Activated T-cell treated with anti-CD3 and anti-CD28 coated beads, Interleukin-2, amount 50 U/mL, for 1 hour (primary cell): Measurements from ENCODE around the gene MGAT5B.

Source experiments
- DNase-seq: peaks from one replicate; pipeline ENCODE4 v3.0.0-alpha.2; 2020

The MGAT5B gene

DNA sequence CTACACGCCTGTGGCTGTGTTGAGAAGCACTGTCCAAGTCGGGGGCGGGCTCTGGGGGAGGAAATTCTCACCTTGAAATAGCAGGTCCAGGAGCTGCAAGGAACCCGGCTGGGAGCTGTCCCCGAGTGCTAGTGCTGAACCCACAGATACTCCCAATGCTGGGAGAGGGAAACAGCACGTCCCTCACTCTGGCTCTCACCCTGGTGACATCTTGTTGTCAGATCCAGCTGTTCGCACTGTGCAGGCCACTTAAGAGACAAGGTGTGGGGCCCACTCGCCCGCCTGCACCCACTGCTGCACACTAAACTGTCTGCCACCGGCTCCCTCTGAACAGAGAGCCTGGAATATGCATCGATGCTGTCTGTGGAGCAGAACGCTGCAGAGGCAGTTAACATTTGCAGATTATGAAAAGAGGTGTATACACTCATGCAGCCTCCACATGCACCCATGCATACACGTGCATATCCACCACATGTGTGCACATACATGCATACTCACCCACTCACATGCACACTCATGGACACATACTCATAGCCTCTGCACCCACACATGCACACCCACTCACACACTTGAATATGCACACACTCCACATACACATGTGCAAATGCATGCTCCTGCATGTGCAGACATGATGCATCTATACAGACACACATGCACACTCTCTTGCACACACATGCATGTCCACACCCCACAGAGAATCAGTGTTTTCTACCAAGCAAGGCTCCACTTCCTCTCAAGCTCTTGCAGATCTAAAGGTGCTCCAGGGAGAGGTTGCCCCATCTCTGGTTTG is 42.0 kb downstream of the MGAT5B start:
- DNase-seq, result peak; percentile 38

DNA sequence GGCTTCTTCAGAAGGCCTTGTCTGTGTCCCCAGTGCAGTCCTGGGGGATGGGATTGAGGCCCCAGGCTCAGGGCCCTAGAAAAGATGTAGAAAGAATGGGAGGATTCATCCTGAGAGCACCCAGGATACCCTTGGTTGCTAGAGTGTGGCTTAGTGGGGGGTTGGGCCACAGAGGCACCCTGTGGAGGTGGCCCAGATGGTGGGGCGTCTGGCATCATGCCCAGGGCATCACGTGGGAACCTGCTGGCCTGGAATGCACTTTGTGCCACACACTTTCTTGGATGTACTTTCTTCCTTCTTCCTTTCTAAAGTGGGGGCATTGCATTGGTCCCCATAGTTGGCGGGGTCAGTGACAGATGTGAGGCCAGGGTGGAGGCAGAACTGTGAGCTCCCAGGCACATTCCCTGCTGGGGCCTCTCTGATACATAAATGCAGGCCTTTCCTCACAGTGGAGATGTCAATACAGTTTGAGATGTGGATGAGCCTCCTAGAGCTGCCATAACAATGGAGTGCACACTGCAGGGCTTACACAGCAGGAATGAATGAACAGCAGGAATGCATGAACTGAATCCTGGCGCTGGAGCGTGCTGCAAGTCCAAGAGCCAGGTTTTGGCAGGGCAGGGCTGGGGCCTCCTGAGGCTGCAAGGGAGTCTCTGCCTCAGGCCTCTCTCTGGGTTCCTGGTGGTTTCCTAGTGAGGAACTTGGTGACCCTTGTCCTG is 43.3 kb downstream of the MGAT5B start:
- no peak for DNase-seq

DNA sequence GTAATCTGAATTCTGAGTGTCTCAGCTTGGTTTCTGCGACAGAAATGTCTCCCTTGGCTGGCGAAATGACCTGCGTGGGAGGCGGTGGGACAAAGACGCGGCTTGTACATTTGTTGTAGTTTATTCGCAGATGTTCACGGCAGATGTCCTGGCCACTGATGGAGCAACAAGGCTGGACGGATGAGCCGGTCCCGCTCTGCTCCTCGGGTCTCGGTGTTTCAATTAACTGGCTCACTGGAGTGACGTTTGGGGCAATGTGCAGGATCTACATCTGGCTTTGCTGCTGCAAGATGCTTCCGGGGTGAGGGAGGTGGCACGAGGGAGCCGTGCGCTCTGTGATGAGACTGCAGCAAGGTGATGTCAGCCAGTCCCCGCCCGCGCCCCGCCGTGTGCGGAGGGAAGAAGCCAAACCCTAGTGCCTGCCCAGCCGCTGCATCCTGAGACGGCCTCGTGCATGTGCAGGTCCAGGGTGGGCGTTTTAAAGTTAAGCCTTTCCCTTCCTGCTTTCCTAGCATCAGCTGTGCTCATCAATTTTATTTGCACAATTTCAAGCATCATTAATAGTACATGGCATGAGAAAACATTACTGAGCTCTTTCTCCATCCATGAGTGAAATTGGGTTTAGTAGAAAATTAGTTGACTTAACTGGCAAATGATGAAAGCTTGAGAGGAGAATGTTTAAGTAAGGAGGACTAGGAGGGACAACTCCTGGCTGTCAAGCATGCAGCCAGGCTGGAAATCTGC is 44.4 kb downstream of the MGAT5B start:
- no peak for DNase-seq

DNA sequence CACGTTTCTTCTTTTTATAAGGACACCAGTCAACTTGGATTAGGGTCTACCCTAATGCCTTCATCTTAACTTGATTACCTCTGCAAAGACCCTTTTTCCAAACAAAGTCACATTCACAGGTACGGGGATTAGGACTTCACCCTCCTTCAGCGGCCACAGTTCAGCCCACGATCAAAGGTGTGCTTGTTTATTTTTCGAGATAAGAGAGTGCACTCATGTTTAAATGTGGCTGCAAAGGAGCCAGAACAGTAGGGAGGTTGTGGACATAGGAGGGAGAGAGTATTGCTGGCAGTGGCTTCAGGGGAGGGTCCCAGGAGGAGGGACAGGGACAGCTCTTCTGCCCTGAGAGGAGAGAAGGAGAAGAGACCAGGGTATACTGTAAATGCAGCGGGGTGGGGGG is 46.7 kb downstream of the MGAT5B start:
- DNase-seq, result no peak

DNA sequence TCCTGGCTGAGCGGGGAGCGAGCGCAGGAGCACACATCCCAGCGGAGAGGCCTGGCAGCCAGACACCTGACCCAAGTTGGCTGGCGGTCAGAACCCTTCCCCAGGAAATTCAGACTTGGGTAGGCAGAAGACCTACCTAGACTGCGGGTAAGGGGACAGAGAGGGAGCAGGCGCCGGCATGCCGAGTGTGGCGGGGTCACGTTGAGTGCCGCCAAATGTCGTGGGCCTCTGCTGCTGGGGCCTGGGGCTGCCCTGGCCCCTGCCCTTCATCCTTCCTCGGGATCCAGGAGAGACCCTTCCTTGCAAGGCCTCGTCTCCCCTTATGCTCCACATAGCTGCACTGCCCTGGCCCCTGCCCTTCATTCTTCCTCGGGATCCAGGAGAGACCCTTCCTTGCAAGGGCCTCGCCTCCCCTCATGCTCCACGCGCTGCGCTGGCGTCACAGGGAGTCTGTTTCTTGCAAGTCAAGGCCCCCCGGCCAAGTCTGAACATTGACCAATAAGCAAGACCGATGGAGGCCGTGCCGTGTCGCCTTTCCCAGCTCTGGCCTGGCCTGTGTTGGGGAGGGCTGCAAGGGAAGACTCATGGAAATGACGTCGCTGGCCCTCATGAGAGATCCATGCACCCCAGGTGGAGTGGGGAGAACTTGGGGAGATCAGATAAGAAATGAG is 47.8 kb downstream of the MGAT5B start:
- DNase-seq, result no peak

DNA sequence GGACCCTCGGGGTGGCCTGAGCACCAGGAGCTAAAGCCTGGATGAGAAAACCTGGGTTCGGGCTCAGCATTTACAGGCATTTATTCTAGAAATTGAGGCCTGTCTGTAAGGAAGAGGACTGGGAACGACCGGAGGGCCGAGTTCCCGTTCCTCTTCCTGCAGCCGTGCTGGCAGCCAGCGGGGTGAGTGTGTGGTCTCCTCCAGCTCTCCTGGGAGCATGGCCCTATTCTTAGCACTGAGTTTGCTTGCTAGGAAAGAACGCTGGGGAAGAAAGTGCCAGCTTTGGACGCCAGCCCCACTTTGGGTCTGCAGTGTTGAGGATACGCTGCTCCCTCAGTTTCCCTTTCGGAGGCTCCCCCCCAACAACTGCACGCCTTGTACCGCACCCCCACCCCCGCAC is 49.6 kb downstream of the MGAT5B start:
- no peak for DNase-seq

DNA sequence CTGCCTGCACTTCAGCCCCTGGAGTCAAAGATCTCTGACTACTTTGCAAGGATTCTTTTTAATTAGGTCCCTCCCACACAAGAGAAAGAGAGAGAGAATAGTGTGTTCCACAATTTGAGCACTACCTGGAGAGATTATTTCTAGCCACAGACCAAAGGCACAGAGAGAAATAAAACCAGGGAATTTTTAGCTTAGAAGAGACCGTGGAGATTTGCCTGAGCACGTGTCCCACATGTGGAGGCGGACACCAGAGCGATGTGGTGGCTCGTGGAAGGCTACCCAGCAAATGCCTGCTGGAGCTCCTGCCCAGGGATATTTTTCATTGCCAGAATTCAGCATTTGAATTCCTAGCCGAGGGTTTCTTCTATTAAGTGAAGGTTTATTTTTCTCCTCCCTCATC is 50.6 kb downstream of the MGAT5B start:
- no peak for DNase-seq

DNA sequence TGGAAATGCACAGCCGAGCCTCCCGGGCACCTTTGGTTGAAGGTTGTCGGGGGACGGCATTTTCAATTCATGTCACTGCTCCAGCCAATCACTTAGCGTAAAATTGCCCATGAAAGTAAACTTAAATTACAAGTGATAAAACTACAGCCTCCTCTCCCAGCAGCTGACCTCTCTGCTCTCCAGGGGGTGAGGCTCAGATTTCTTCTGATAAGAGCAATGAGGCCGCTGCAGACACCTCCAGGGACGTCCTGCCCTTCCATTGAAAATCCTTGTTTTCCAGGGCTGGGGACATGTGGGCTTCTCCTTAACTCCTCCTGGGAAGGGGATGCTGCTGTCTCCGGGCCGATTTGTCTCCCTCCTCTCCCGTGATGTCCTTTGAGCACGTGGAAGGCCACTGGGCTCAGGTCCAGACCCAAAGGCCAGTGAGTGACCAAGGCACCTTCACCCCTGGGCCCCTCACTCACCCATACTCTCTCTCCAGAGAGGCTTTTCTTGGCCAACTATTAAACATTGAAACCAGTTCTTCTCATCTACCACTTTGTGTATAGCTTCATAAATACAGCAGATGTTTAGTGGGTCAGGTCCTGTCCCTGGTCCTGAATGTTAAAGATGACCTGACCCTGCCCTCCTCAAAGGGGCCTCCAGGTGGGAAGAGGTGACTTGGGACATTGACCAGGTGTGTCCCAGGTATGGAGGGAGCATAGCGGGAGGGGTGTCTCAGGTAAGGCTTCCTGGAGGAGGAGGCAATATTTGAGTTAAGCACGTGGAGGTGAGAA is 52.3 kb downstream of the MGAT5B start:
- no peak for DNase-seq

DNA sequence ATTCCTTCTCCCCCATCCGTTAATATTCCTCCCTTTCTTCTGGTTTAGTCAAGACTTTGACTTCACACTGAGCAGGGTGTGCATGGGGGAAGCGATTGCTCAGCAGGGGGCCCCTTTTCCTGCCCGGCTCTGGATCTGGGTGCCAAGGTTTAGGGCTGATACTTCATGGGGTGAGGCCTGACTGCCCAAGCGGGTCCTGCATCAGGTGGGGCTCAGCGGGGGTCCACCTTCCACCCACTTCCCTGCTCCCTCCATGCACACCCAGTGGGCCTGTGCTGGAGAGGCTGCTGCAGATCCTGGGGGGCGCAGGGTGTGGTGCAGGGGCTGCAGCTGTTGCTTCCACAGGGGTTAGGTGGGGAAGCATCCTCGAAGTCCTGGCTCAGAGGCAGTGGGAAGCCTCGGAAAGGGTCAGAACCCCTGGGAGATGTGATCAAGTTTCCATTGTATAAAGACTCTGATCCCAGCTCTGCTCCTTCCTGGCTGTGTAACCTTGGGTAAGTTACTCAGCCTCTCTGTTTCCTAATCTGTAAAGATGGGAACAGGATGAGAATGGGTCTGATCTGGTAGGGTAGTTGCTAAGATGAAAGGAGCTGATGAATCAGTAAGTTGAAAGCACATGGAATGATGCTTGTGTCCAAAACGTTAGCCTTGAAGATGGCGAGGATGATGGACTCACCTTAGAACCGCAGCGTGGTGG is 53.3 kb downstream of the MGAT5B start:
- no peak for DNase-seq

DNA sequence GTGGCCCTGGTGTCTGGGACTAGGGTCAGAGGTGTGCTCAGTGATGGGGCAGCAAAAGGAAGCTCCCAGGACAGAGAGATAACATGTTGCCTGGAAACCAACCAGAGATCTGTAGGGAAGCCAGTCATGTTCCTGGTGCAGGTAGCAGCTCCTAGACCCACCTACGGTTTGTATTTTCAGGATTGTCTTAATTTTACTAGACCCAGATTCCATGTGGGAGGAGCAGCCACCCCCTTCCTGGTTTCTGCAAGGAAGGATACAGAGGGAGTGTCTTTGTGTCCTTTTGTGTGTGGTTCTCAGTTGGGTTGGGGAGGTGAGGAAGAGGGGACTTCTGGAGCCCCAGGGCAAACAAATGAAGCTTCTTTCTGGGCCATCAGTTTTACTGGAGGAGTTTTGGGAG is 53.9 kb downstream of the MGAT5B start:
- DNase-seq, result no peak

DNA sequence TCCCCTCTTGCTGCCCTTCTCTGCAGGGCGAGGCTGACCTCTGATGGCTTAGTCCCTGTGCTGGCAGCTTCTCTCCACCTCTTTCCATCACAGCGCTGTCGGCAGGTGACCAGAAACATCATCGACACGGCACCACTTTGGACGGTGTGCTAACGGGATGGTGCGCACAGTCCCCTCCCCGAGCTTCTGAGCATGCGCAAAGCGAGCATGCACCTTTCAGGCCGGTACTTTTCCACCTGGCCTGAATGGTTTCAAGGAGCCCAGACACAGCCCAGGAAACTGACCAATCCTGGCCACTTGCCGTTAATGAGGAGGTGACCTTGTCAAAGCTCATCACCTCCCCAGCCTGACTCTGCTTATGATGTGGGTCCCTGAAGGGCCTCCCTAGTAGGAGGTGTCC is 54.8 kb downstream of the MGAT5B start:
- DNase-seq, result no peak

DNA sequence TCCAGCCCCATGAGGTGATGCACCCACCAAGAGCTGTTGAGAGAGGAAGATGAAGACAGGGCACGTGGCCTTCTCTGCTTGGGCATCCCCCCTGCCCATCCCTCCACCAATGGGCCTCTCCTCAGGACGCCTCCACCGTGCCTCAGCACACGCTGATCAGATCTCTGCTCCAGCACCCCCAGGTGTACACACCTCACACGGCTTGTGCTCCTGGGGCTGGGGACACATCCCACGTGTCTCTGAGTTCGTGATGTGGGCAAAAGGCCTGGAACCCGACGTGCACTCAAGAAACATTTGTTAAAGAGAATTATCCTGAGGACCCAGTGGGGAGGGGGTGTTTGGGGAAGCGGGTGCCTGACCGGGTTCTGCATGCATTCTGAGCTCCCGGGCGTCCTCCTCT is 55.3 kb downstream of the MGAT5B start:
- no peak for DNase-seq

DNA sequence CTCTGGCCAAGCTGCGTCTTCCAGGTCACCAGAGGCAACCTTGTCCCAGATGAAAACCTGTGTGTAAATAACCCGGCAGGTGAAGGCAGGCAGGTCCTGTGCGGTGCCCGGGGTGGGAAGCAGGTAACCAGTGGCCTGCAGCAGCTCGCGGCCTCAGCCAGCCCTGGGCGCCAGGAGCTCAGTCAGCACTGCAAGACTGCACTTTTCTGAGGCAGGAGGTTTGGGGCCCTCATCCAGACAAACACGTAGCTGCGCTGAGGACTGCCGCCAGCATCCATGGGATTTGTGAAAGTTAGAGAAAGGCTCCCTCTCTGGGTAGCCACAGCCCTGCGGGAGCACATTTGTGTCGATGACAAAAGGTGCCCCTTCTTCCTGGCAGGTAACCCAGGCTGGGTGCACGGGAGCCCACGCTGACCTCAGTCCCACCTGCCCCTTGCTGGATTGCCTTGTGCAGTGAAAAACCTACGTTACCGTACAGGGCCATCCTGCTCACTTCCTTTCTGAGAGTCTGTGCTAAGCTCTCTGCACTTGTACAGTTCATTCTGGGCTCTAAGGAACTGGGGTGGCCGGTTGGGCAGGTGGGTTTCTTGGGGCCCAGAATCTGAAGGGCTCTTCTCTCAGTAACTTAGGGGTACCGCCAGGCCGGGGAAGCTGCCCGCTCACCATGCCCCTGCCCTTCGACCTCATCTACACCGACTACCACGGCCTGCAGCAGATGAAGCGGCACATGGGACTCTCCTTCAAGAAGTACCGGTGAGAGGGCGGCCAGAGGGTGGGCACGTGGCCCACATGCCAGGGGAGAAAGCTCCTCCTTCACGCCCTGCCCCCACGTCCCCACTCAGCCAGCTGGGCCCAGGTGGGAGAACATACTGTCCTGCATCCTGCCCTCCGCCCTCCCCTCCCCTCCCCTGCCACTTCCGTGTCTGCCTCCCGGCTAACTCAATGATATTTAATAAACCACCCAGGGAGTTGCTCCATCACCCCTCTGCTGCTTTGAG is 56.4 kb downstream of the MGAT5B start:
- no peak for DNase-seq

DNA sequence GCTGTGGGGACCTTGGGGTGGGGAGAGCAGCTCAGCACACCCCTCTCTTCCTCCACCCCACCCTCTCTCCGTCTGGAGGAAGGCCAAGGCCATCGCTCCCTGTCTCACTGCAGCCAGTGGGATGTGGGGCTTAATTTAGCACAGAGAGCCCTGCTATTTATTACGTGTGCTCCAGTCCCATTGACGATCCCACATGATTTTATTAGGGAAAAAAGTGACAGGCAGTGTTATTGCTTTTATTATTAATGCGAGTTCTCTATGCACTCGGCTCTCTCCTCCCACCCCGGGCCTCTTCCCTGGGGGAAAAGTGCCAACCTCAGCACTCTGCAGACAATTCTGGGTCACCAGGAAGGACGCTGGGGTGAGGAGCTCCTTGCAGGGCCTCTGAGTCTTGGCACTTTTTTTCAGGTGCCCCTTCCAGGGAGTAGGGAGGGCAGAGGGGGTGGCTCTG is 57.3 kb downstream of the MGAT5B start:
- DNase-seq, result no peak

DNA sequence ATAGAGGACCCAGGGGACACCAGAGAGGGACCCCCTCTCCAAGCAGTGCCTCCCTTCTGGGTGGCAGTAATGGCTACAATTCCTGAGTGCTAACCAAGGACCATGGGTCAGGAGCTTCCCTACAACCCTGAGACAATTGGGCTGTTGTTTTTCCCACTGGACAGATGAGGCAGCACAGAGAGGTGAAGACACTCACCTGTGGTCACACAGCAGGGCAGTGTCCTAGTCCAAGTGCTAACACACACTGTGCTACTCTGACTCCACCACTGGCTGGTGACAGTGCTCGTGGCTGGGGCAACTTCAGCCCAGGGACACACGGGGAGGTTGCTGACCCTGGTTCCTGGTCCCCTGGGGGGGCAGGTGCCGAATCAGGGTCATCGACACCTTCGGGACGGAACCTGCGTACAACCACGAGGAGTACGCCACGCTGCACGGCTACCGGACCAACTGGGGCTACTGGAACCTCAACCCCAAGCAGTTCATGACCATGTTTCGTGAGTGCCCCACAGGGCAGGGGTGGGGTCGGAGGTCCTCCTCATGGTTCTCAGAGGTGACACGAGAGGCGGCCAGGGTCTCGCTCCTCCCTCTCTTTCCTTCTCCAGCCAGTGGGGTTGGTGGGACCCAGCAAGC is 58.1 kb downstream of the MGAT5B start:
- no peak for DNase-seq

DNA sequence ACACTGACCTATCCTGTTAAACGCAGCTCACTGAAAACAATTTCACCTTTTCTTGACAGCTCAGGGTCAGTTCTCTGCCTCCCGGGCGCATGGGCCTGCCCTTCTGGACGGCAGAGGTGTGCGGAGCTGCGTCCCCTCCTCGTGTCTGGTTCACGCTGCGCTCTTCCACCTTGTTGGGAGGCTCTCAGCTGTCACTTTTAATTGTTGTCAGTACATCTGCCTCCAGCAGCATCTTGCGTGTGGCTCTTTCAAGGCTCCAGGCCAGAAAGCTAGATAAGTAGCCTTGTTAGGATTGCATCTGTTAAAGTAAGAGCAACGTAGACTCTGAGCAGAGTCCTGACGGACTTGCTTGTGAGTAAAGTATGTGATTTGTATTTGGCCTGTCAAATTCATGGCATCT is 59.4 kb downstream of the MGAT5B start:
- DNase-seq, result no peak

DNA sequence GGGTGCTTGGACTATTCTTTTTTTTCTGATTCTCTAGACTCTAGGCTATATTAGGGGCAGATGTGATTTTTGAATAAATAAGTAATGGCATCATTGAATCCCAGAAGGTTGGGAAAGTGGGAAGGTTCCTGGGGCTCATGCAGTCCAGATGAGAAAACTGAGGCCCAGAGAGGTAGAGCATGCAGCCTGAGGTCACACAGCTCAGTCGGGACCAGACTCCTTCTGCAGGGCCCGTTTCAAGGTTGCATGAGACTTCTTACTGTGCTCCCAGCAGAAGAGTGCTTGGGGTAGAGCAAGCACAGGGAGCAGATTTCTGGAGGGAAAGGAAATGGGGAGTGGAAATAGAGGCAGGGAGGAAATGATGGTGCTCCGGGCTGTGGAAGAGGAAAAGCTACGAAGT is 59.8 kb downstream of the MGAT5B start:
- DNase-seq, result no peak

DNA sequence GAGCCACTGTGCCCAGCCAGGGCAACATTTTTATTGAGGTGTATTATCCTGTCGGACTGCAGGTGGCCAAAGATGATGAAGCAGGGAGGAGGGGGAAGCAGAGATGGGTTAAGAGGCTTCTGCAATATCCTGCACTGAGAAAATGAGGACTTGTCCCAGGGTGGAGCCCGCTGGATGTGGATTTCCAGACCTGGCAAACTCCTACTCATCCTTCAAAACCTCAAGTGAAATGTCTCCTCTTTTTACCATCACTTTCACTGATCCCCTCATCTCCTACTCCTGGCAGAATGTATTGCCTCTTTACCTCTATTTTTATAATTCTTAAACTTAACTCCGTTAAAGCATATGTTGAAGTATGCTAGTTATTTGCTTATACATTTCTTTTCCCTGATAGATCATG is 60.9 kb downstream of the MGAT5B start:
- no peak for DNase-seq

DNA sequence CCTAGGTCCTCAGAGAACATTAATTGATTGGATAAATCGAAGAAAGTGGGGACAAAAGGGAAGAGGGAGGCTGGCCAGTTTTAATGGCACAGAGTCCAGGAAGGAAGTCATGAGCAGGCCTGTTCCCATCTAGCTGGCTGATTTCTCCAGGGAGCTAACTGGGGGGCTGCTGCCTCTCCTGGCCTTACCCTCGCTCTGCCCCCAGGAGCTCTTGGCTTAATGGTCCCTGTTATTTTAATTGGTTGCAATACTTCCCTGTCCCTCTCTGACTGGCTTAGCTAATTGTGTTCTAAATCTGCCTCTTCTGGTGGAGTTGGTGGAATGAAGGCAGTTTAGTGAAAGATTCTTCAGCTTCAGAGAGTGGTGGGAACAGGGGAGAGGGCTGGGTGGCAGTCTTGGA is 61.4 kb downstream of the MGAT5B start:
- DNase-seq, result no peak

DNA sequence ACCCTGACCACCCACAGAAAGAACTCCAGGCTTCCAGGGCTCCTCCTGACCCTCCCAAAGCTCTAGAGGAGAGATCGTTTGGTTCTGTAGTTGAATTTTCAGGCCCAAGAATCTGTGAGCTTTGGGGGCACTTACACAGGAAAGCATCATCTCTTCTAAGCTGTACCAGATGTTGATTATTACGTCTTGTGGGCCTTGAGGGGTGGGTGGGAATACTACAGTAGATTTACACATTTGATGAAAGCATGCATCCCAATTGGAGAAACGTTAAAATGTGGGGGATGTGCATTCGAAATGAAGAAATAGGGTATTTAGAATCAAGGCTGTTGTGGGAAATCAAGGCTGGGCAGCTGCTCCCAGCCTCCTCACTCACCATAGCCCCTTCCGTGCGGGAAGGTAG is 61.9 kb downstream of the MGAT5B start:
- DNase-seq, result no peak
